Lung (tissue), 12 donors: ENCODE results near the gene SETBP1. TPM values are rescaled to one million over a fixed set of nuclear protein-coding genes. Genes with fewer than 3 reads are reported as not detected.

Experiments used
- ATAC-seq: fragments of 200-7000 bp; cut with Tn5 transposase; one replicate; pipeline ENCODE4 v1.9.1; 2020; ENCODE audit warnings: moderate number of reproducible peaks; ENCODE audit not compliant: insufficient read depth, low FRiP score
- DNase-seq, 3 donors: peaks; one replicate each; pipeline ENCODE4 v3.0.0-alpha.2; 2013 to 2017
- H3K27ac ChIP-seq, 2 donors: one replicate each; pipeline ENCODE4 v1.5.1; 2013; ENCODE audit warnings: mild to moderate bottlenecking in 2 of 2, moderate library complexity in 2 of 2, control low read depth in 1 of 2, inconsistent platforms in 1 of 2, low read depth in 1 of 2, low read length in 1 of 2
- H3K27me3 ChIP-seq, 3 donors: one replicate each; pipeline ENCODE4 v1.5.1; 2013; ENCODE audit warnings: low read length in 2 of 3; ENCODE audit not compliant: control insufficient read depth in 3 of 3, insufficient read depth in 3 of 3
- H3K36me3 ChIP-seq, 4 donors: one replicate each; pipeline ENCODE4 v1.5.1; 2013; ENCODE audit warnings: low read length in 4 of 4, mild to moderate bottlenecking in 1 of 4, moderate library complexity in 1 of 4; ENCODE audit not compliant: control insufficient read depth in 4 of 4, insufficient read depth in 4 of 4
- H3K4me1 ChIP-seq, 5 donors: one replicate each; pipeline ENCODE4 v1.5.1; 2013; ENCODE audit warnings: low read length in 5 of 5, mild to moderate bottlenecking in 2 of 5, moderate library complexity in 1 of 5; ENCODE audit not compliant: control insufficient read depth in 5 of 5, insufficient read depth in 5 of 5
- H3K4me3 ChIP-seq: one replicate; pipeline ENCODE4 v1.5.1; 2013; ENCODE audit warnings: mild to moderate bottlenecking, control low read depth, moderate library complexity
- H3K9ac ChIP-seq, 2 donors: one replicate each; pipeline ENCODE4 v1.5.1; 2013; ENCODE audit warnings: low read length in 2 of 2, control low read depth in 1 of 2; ENCODE audit not compliant: insufficient read depth in 1 of 2
- H3K9me3 ChIP-seq, 4 donors: one replicate each; pipeline ENCODE4 v1.5.1; 2013; ENCODE audit warnings: low read length in 3 of 4, mild to moderate bottlenecking in 1 of 4, moderate library complexity in 1 of 4; ENCODE audit not compliant: control insufficient read depth in 4 of 4, insufficient read depth in 3 of 4
- WGBS, 2 donors: extraction: QIAGEN DNeasy Blood & Tissue Kit; methylation state at CpG; one replicate each; pipeline ENCODE4 v1.1.7; 2013; 5-methylcytosine and 5-hydroxymethylcytosine counted together
- polyA plus RNA-seq, 2 donors: library from polyadenylated mRNA; stranded (reverse); fragments of 200-250 nt; gene quantifications; one replicate each; pipeline ENCODE4 v1.2.1, GENCODE V29; 2013
- total RNA-seq, 2 donors: library from RNA; depleted of rRNA in 1 of 2; stranded (reverse); fragments of >200 nt in 1 of 2; gene quantifications; one replicate each; pipeline ENCODE4 v1.2.1, GENCODE V29; 2014 to 2021
- TF ChIP-seq, protein P1 (sequence below): IDR thresholded peaks from 2 replicates; pipeline ENCODE4 v1.5.1; 2012; ENCODE audit warnings: mild to moderate bottlenecking; ENCODE audit errors: control extremely low read depth, extremely low read depth
- donor health status: control.
- donor health status: control.
- donor health status: Bipolar disorder and iron deficiency.
- donor health status: healthy.
- donor health status: DM: yes; HTN: yes; CAD: no.

The SETBP1 gene
- total and polyA plus RNA-seq, 4 donors = 1.6 to 43.8 (median 16.6) TPM

DNA sequence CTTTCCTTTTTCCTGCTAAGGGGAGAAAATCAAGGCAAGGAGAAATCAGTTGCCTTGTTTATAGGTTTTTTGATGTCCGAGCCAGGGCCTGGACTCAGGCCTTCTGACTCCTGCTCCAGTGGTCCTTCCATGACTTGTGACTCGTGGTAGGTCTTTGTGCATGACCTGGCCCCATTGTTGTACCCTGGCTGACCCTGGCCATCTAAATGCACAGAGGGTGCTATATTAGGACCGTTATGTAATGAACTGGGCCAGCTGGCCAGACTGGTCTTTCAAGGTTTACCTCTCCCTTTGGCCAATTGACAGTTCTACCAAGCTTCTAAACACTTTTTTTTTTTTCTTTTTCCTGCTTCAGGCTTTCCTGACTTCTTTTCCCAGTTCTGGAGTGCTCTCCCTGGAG, 81.1 kb downstream of the SETBP1 start:
- peaks cover 0 to 4% (median 0%) of the 10 kb centered on the region in 5 donors for H3K4me1 ChIP-seq
- no peak overlapping the region for H3K27ac ChIP-seq
- TF ChIP-seq, protein P1, sequence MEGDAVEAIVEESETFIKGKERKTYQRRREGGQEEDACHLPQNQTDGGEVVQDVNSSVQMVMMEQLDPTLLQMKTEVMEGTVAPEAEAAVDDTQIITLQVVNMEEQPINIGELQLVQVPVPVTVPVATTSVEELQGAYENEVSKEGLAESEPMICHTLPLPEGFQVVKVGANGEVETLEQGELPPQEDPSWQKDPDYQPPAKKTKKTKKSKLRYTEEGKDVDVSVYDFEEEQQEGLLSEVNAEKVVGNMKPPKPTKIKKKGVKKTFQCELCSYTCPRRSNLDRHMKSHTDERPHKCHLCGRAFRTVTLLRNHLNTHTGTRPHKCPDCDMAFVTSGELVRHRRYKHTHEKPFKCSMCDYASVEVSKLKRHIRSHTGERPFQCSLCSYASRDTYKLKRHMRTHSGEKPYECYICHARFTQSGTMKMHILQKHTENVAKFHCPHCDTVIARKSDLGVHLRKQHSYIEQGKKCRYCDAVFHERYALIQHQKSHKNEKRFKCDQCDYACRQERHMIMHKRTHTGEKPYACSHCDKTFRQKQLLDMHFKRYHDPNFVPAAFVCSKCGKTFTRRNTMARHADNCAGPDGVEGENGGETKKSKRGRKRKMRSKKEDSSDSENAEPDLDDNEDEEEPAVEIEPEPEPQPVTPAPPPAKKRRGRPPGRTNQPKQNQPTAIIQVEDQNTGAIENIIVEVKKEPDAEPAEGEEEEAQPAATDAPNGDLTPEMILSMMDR = no peak
- 57 to 86% methylated on average over 3 of the region's 3 CpGs for WGBS, 2 donors
- no peaks in the 10 kb centered on the region for H3K9me3 ChIP-seq
- peaks cover 0 to 2% (median 0%) of the 10 kb centered on the region in 4 donors for H3K36me3 ChIP-seq
- DNase-seq (no peak), ATAC-seq (no peak)
- H3K27me3 ChIP-seq = no peaks in the 10 kb centered on the region
- H3K9ac ChIP-seq = no peak overlapping the region
- H3K4me3 ChIP-seq = no peak overlapping the region

GRCh38 chr18:44763327-44763726, 82.6 kb downstream of the SETBP1 start:
- Histone ChIP-seq H3K27me3 (no peaks in the 10 kb centered on the region), H3K4me1 (peaks cover 0 to 4% (median 0%) of the 10 kb centered on the region in 5 donors), H3K27ac (no peak overlapping the region), H3K36me3 (peaks cover 0 to 2% (median 0%) of the 10 kb centered on the region in 4 donors), H3K9me3 (no peaks in the 10 kb centered on the region), H3K9ac (no peak overlapping the region), H3K4me3 (no peak overlapping the region)
- WGBS, 2 donors = 95 to 97% methylated on average over 8 of the region's 8 CpGs
- DNase-seq (no peak), ATAC-seq (no peak)
- TF ChIP-seq, protein P1 = no peak

DNA sequence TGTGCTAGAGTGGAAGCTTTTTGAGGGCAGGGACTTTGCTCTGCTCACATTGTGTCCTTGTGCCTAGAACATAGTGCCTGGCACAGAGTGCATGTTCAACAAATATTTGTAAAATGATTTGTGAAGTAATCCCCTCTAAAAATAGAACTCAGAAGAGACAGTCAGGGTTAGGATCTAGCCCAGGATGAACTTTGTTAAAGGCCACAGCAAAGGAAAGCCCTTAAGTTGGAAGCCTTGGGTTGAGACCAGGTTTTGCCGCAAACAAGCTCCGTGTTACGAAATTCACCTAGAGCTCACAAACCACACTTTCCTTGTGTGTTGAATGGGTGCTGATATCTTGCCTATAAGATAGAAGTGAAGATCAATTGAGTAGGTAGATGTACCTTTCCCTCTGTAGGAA, 84.2 kb downstream of the SETBP1 start:
- 85 to 93% methylated on average over 3 of the region's 3 CpGs for WGBS, 2 donors
- H3K4me1 ChIP-seq = peaks cover 0 to 4% (median 0%) of the 10 kb centered on the region in 5 donors
- H3K27me3 ChIP-seq = no peaks in the 10 kb centered on the region
- no peak overlapping the region for H3K9ac ChIP-seq
- ATAC-seq = no peak
- no peaks in the 10 kb centered on the region for H3K9me3 ChIP-seq
- DNase-seq = no peak
- no peak overlapping the region for H3K4me3 ChIP-seq
- TF ChIP-seq, protein P1 = no peak
- H3K36me3 ChIP-seq = peaks cover 0 to 2% (median 0%) of the 10 kb centered on the region in 4 donors
- H3K27ac ChIP-seq = no peak overlapping the region

GRCh38 chr18:44765456-44765855, 84.8 kb downstream of the SETBP1 start:
- TF ChIP-seq, protein P1 = no peak
- H3K9ac ChIP-seq = no peak overlapping the region
- H3K27ac ChIP-seq = no peak overlapping the region
- DNase-seq = no peak
- peaks cover 0 to 2% (median 0%) of the 10 kb centered on the region in 4 donors for H3K36me3 ChIP-seq
- WGBS, 2 donors = 52 to 66% methylated on average over 3 of the region's 3 CpGs
- ATAC-seq = no peak
- no peaks in the 10 kb centered on the region for H3K9me3 ChIP-seq
- H3K27me3 ChIP-seq = no peaks in the 10 kb centered on the region
- H3K4me3 ChIP-seq = no peak overlapping the region
- H3K4me1 ChIP-seq = peaks cover 0 to 5% (median 0%) of the 10 kb centered on the region in 5 donors
